ENCODE measurements around the gene STX19.

DNA sequence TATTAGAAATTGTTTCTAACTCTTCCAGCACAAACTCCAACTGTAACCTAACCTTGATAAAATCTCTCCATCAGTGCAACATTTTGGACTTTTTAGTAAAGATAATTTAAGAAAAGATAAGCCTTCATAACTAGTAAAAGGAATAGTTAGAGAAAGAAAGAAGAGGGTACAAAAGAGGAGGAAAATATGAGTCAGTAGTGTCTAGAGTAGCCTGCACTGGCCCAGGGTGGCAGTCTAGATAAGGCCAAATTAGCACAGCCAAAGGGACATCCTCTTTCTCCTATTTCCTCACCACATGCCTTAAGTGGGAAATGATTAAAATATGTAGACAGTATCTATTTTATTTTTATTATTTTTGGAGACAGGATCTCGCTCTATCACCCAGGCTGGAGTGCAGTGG, 58.4 kb downstream of the STX19 start:
- TF ChIP-seq, protein P1, sequence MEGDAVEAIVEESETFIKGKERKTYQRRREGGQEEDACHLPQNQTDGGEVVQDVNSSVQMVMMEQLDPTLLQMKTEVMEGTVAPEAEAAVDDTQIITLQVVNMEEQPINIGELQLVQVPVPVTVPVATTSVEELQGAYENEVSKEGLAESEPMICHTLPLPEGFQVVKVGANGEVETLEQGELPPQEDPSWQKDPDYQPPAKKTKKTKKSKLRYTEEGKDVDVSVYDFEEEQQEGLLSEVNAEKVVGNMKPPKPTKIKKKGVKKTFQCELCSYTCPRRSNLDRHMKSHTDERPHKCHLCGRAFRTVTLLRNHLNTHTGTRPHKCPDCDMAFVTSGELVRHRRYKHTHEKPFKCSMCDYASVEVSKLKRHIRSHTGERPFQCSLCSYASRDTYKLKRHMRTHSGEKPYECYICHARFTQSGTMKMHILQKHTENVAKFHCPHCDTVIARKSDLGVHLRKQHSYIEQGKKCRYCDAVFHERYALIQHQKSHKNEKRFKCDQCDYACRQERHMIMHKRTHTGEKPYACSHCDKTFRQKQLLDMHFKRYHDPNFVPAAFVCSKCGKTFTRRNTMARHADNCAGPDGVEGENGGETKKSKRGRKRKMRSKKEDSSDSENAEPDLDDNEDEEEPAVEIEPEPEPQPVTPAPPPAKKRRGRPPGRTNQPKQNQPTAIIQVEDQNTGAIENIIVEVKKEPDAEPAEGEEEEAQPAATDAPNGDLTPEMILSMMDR (IDR thresholded peaks at IDR 0.05; ENCODE audit: insufficient read depth, low read depth, low read length): no peak
- no peak for TF ChIP-seq EZH2 (IDR thresholded peaks at IDR 0.05; ENCODE audit: insufficient read depth, low read length)
